DND-41 (cell line): Measurements from ENCODE around the gene CDK5.
A peak's percentile ranks its signal among the peaks of the same experiment; 100 is the strongest.

Experiments
- CTCF ChIP-seq: IDR thresholded peaks from 2 replicates; pipeline ENCODE4 v1.5.1; 2012; ENCODE audit warnings: borderline replicate concordance, low read length, moderate library complexity, mild to moderate bottlenecking; ENCODE audit not compliant: poor library complexity, severe bottlenecking; ENCODE audit errors: extremely low read depth
- EZH2 ChIP-seq: IDR thresholded peaks from 3 replicates; pipeline ENCODE4 v1.6.1; 2012; ENCODE audit warnings: borderline replicate concordance, low read depth, mild to moderate bottlenecking, moderate library complexity, low read length, inconsistent platforms; ENCODE audit not compliant: severe bottlenecking

- peak; percentile 67 for TF ChIP-seq CTCF
- no peak for TF ChIP-seq EZH2
Observed at GRCh38 chr7:151091431-151091830, 33.7 kb upstream of the CDK5 start.
